SK-N-SH treated with all-trans-retinoic acid at 6 μM for 48 hours (cell line): Measurements from ENCODE around the gene CIBAR2.

Source experiments
- ATAC-seq: fragments of 200-7000 bp; cut with Tn5 transposase; 3 replicates; pipeline ENCODE4 v1.9.1; 2020; ENCODE audit warnings: mild to moderate bottlenecking, moderate library complexity
- ARNTL ChIP-seq: fragments of 450-650 bp; formaldehyde crosslinking; IDR thresholded peaks from 2 replicates; pipeline ENCODE4 v1.5.0; 2020; ENCODE audit warnings: low read depth, mild to moderate bottlenecking, moderate library complexity, borderline replicate concordance
- BACH2 ChIP-seq: fragments of 250-450 bp; sonication (Bioruptor Pico); IDR thresholded peaks from 2 replicates; pipeline ENCODE4 v1.9.0; 2021; ENCODE audit warnings: mild to moderate bottlenecking, borderline replicate concordance
- CSDC2 ChIP-seq: fragments of 250-450 bp; sonication (Bioruptor Pico); IDR thresholded peaks from 2 replicates; pipeline ENCODE4 v1.5.0; 2020; ENCODE audit warnings: mild to moderate bottlenecking, moderate library complexity
- ESRRG ChIP-seq: fragments of 250-450 bp; sonication (Bioruptor Pico); IDR thresholded peaks from 2 replicates; pipeline ENCODE4 v1.6.1; 2021; ENCODE audit warnings: mild to moderate bottlenecking
- ISL1 ChIP-seq: fragments of 250-450 bp; sonication (Bioruptor Pico); IDR thresholded peaks from 2 replicates; pipeline ENCODE4 v2.1.2; 2022; ENCODE audit warnings: mild to moderate bottlenecking, moderate library complexity
- OSR1 ChIP-seq: fragments of 250-450 bp; sonication (Bioruptor Pico); IDR thresholded peaks from 2 replicates; pipeline ENCODE4 v1.8.0; 2022; ENCODE audit warnings: moderate library complexity, mild to moderate bottlenecking, inconsistent platforms
- PPARA ChIP-seq: fragments of 250-450 bp; sonication (Bioruptor Pico); IDR thresholded peaks from 2 replicates; pipeline ENCODE4 v1.5.0; 2020; ENCODE audit warnings: mild to moderate bottlenecking, borderline replicate concordance
- RARB ChIP-seq: fragments of 250-450 bp; sonication (Bioruptor Pico); IDR thresholded peaks from 2 replicates; pipeline ENCODE4 v1.8.0; 2021; ENCODE audit warnings: mild to moderate bottlenecking, moderate library complexity
- SNAI2 ChIP-seq: fragments of 250-450 bp; sonication (Bioruptor Pico); IDR thresholded peaks from 2 replicates; pipeline ENCODE4 v1.5.0; 2020; ENCODE audit warnings: mild to moderate bottlenecking, moderate library complexity
- TSHZ2 ChIP-seq: fragments of 250-450 bp; sonication (Bioruptor Pico); IDR thresholded peaks from 2 replicates; pipeline ENCODE4 v1.5.0; 2020; ENCODE audit warnings: mild to moderate bottlenecking, moderate library complexity
- ZFP3 ChIP-seq: fragments of 250-450 bp; sonication (Bioruptor Pico); IDR thresholded peaks from 2 replicates; pipeline ENCODE4 v1.5.0; 2020; ENCODE audit warnings: mild to moderate bottlenecking, moderate library complexity
- ZFP30 ChIP-seq: fragments of 450-650 bp; formaldehyde crosslinking; IDR thresholded peaks from 2 replicates; pipeline ENCODE4 v1.5.0; 2022; ENCODE audit warnings: mild to moderate bottlenecking, moderate library complexity
- ZNF70 ChIP-seq: fragments of 450-650 bp; formaldehyde crosslinking; IDR thresholded peaks from 2 replicates; pipeline ENCODE4 v1.5.0; 2020; ENCODE audit warnings: mild to moderate bottlenecking, moderate library complexity
- TF ChIP-seq, protein P1 (sequence below): fragments of 250-450 bp; sonication (Bioruptor Pico); IDR thresholded peaks from 2 replicates; pipeline ENCODE4 v1.5.1; 2021; ENCODE audit warnings: mild to moderate bottlenecking, moderate library complexity
- TF ChIP-seq, protein P2 (sequence below): fragments of 250-450 bp; sonication (Bioruptor Pico); IDR thresholded peaks from 2 replicates; pipeline ENCODE4 v1.5.1; 2020; ENCODE audit warnings: low read depth, mild to moderate bottlenecking, moderate library complexity
- TF ChIP-seq, protein P3 (sequence below): fragments of 250-450 bp; sonication (Bioruptor Pico); IDR thresholded peaks from 2 replicates; pipeline ENCODE4 v1.8.0; 2020; ENCODE audit warnings: mild to moderate bottlenecking, moderate library complexity, borderline replicate concordance
- TF ChIP-seq, protein P4 (sequence below): fragments of 250-450 bp; sonication (Bioruptor Pico); IDR thresholded peaks from 2 replicates; pipeline ENCODE4 v1.8.0; 2021; ENCODE audit warnings: low read depth, mild to moderate bottlenecking, moderate library complexity, borderline replicate concordance

CIBAR2 gene

DNA sequence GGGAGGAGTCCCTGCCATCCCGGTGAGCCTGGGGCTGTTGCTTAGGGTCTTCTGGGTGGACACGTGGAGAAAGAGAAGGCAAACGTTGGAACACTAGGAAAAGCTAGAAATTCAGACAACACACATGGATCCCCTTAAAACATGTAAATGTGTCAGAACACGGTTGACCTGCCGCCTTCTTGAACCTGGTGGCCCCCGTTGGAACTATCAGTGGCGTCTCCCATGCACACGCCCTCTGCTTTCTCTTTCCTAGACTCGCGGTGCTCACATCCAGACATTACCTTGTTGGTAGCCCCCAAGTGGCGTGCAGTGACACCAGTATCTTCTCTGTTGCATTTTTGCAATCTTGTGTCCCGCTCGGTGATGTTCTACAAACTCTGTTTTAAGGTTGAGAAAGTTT, 18.6 kb downstream of the CIBAR2 start:
- ATAC-seq: no peak
- TF ChIP-seq ZFP3 (CRISPR knock-in tag) (no peak), TSHZ2 (CRISPR knock-in tag) (no peak), SNAI2 (CRISPR knock-in tag) (no peak), PPARA (no peak), ESRRG (CRISPR knock-in tag) (no peak), OSR1 (no peak), RARB (CRISPR knock-in tag) (no peak), CSDC2 (CRISPR knock-in tag) (no peak), ZFP30 (CRISPR knock-in tag) (no peak), ISL1 (no peak), BACH2 (CRISPR knock-in tag) (no peak), ZNF70 (no peak), ARNTL (CRISPR knock-in tag) (no peak)
- TF ChIP-seq, protein P1, sequence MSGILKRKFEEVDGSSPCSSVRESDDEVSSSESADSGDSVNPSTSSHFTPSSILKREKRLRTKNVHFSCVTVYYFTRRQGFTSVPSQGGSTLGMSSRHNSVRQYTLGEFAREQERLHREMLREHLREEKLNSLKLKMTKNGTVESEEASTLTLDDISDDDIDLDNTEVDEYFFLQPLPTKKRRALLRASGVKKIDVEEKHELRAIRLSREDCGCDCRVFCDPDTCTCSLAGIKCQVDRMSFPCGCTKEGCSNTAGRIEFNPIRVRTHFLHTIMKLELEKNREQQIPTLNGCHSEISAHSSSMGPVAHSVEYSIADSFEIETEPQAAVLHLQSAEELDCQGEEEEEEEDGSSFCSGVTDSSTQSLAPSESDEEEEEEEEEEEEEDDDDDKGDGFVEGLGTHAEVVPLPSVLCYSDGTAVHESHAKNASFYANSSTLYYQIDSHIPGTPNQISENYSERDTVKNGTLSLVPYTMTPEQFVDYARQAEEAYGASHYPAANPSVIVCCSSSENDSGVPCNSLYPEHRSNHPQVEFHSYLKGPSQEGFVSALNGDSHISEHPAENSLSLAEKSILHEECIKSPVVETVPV: no peak
- TF ChIP-seq, protein P2, sequence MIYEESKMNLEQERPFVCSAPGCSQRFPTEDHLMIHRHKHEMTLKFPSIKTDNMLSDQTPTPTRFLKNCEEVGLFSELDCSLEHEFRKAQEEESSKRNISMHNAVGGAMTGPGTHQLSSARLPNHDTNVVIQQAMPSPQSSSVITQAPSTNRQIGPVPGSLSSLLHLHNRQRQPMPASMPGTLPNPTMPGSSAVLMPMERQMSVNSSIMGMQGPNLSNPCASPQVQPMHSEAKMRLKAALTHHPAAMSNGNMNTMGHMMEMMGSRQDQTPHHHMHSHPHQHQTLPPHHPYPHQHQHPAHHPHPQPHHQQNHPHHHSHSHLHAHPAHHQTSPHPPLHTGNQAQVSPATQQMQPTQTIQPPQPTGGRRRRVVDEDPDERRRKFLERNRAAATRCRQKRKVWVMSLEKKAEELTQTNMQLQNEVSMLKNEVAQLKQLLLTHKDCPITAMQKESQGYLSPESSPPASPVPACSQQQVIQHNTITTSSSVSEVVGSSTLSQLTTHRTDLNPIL (CRISPR knock-in tag): no peak
- TF ChIP-seq, protein P3, sequence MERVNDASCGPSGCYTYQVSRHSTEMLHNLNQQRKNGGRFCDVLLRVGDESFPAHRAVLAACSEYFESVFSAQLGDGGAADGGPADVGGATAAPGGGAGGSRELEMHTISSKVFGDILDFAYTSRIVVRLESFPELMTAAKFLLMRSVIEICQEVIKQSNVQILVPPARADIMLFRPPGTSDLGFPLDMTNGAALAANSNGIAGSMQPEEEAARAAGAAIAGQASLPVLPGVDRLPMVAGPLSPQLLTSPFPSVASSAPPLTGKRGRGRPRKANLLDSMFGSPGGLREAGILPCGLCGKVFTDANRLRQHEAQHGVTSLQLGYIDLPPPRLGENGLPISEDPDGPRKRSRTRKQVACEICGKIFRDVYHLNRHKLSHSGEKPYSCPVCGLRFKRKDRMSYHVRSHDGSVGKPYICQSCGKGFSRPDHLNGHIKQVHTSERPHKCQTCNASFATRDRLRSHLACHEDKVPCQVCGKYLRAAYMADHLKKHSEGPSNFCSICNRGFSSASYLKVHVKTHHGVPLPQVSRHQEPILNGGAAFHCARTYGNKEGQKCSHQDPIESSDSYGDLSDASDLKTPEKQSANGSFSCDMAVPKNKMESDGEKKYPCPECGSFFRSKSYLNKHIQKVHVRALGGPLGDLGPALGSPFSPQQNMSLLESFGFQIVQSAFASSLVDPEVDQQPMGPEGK (CRISPR knock-in tag): no peak
- TF ChIP-seq, protein P4, sequence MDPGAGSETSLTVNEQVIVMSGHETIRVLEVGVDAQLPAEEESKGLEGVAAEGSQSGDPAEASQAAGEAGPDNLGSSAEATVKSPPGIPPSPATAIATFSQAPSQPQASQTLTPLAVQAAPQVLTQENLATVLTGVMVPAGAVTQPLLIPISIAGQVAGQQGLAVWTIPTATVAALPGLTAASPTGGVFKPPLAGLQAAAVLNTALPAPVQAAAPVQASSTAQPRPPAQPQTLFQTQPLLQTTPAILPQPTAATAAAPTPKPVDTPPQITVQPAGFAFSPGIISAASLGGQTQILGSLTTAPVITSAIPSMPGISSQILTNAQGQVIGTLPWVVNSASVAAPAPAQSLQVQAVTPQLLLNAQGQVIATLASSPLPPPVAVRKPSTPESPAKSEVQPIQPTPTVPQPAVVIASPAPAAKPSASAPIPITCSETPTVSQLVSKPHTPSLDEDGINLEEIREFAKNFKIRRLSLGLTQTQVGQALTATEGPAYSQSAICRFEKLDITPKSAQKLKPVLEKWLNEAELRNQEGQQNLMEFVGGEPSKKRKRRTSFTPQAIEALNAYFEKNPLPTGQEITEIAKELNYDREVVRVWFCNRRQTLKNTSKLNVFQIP (CRISPR knock-in tag): no peak

DNA sequence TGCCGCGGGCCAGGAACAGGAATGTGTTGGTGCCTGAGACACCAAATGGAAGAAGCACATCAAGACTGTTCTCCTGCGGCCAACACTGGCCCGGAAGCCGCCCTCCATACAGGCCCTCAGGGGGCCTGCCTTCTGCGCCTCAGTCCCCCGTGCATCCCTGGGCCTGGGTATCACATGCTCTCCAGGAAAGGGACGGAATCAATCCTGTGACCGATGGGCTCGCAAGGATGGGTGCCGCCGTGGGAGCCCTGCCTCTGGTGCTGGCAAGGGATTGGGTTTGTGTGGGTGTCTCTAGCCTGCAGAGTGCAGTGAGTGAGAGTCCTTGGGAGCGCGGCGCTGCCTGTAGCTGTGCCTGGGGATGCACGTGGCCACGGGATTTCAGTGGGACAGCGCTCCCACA, 19.4 kb downstream of the CIBAR2 start:
- no peak for ATAC-seq
- TF ChIP-seq, protein P1: no peak
- TF ChIP-seq, protein P3 (CRISPR knock-in tag): no peak
- no peak for TF ChIP-seq PPARA
- TF ChIP-seq, protein P2 (CRISPR knock-in tag): no peak
- no peak for TF ChIP-seq ZFP3 (CRISPR knock-in tag)
- no peak for TF ChIP-seq ESRRG (CRISPR knock-in tag)
- TF ChIP-seq ISL1: no peak
- no peak for TF ChIP-seq SNAI2 (CRISPR knock-in tag)
- TF ChIP-seq, all 23 proteins: peak for 0
